ENCODE measurements around the gene NOX3. TPM values are rescaled to one million over a fixed set of nuclear protein-coding genes. Genes with fewer than 3 reads are reported as not detected.
"Not testable (repeated sequence)": the region's sequence is repeated elsewhere in the genome, so short reads cannot be mapped to it uniquely, and the experiment has no call there.

The NOX3 gene
- polyA plus RNA-seq, 3 donors from 2014 or later = not detected

DNA sequence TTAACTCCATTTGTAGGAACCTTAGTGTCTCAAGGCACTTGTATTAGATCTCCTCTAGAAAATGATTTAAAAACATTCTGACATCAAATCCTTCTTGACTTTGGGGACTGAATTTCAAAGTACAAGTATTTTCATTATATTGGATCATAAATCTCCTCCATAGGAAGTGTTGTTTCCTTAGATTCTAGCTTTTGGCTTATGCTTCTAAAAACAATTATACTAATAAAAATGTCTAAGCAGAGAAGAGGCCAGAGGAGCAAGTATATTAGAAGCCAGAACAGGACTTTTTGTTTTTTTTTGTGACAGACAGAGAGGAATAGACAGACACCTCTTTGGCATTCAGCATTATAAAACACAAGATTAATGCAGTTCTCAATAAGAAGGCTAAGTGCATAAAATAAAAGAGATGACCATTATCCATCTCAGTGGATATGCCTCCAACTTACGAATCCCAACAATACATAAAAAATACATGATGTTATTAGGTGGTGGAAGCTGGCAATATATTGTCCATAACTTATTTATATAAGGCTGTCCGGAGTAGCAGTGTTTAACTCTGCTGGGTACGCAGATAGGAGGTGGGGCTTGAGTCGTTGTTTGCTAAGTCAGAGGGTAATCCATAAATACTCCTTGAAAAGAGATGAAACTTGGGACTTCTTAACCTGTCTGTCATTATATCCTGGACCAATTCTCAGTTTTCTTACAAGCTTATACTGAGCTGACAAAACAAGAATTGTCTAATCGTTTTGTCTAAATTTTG is 31.9 kb upstream of the NOX3 start:
- Mint-ChIP-seq H3K9me3 (no peaks in the 10 kb centered on the region), H3K27ac (no peak overlapping the region), H3K27me3 (ENCODE audit: low read depth in 3 of 3) (peaks cover 2 to 8% (median 5%) of the 10 kb centered on the region in 3 donors), H3K36me3 (peaks cover 0 to 6% (median 0%) of the 10 kb centered on the region in 3 donors), H3K4me3 (no peak overlapping the region), H3K4me1 (no peaks in the 10 kb centered on the region)
- no peak for DNase-seq

DNA sequence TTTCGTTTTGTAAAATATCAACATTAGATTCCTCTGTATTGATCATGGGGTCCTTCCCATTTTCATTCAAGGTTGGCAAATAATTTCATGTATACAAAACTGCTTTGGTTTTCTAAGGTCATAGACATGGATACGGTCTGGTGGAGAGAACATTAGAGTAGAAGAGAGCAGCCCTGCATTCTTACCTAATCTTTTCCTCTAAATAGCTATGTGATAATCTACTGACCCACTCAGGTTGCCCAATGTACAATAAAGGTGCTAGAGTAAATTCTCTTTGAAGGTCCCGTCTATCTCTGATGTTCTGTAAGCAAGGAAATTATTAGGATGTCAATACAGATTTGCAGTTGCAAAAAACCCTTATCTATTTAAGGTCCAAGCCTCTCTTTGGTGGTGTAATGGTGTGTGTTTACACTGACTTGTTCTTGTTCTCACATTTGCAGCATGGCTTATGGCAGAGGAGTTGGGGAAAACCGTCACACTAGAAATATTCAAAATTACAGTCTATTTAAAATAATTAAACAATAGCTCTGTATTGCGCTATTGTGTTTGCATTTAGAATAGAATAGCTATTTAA is 31.2 kb upstream of the NOX3 start:
- Mint-ChIP-seq H3K36me3 (peaks cover 0 to 4% (median 0%) of the 10 kb centered on the region in 3 donors), H3K9me3 (no peaks in the 10 kb centered on the region), H3K27me3 (ENCODE audit: low read depth in 3 of 3) (peaks cover 2 to 5% (median 2%) of the 10 kb centered on the region in 3 donors), H3K4me1 (no peaks in the 10 kb centered on the region), H3K27ac (no peak overlapping the region), H3K4me3 (no peak overlapping the region)
- no peak for DNase-seq

DNA sequence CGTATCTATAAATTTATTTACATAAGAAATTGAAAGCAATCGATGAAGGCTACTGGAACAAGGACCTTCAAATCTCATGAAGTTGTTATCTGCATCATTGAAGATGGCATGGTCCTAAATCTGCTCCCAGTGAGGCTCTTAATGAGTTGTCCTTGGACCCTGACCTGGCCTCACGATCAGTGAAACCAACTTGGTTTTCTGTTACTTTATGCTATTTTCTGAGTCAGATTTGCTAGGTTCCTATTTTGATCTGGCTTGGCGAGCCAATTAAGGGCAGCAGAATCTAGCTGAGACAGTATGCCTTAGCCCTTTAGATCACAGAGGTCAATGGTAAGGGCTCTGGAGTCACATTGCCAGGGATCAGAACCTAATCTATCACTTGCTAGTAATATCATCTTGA is 30.1 kb upstream of the NOX3 start:
- no peak for DNase-seq
- Mint-ChIP-seq H3K27ac (no peak overlapping the region), H3K36me3 (peaks cover 0 to 7% (median 0%) of the 10 kb centered on the region in 3 donors), H3K9me3 (no peaks in the 10 kb centered on the region), H3K4me1 (no peaks in the 10 kb centered on the region), H3K27me3 (ENCODE audit: low read depth in 3 of 3) (peaks cover 2 to 5% (median 3%) of the 10 kb centered on the region in 3 donors), H3K4me3 (no peak overlapping the region)

GRCh38 chr6:155483858-155484257 is 28.2 kb upstream of the NOX3 start:
- H3K9me3 Mint-ChIP-seq = no peaks in the 10 kb centered on the region
- no peak overlapping the region for H3K27ac Mint-ChIP-seq
- peaks cover 0 to 2% of the 10 kb centered on the region in 2 donors for H3K4me1 Mint-ChIP-seq
- H3K27me3 Mint-ChIP-seq (ENCODE audit: low read depth in 3 of 3) = peaks cover 2 to 6% (median 2%) of the 10 kb centered on the region in 3 donors
- H3K36me3 Mint-ChIP-seq = peaks cover 0 to 9% (median 0%) of the 10 kb centered on the region in 3 donors
- H3K4me3 Mint-ChIP-seq = no peak overlapping the region
- DNase-seq = no peak

GRCh38 chr6:155481215-155481614 is 25.6 kb upstream of the NOX3 start:
- Mint-ChIP-seq H3K36me3 (peaks cover 0 to 9% (median 0%) of the 10 kb centered on the region in 3 donors), H3K9me3 (no peaks in the 10 kb centered on the region), H3K4me1 (peaks cover 0 to 2% of the 10 kb centered on the region in 2 donors), H3K27ac (no peak overlapping the region), H3K4me3 (no peak overlapping the region), H3K27me3 (ENCODE audit: low read depth in 3 of 3) (peaks cover 0 to 6% (median 5%) of the 10 kb centered on the region in 3 donors)
- DNase-seq = no peak

GRCh38 chr6:155473741-155474140 is 18.1 kb upstream of the NOX3 start:
- DNase-seq = no peak
- H3K36me3 Mint-ChIP-seq = peaks cover 15 to 26% (median 24%) of the 10 kb centered on the region in 3 donors
- H3K4me1 Mint-ChIP-seq = peaks cover 42 to 53% of the 10 kb centered on the region in 2 donors
- H3K27me3 Mint-ChIP-seq (ENCODE audit: low read depth in 3 of 3) = peaks cover 2 to 6% (median 2%) of the 10 kb centered on the region in 3 donors
- H3K9me3 Mint-ChIP-seq = peaks cover 13 to 25% (median 24%) of the 10 kb centered on the region in 6 donors
- H3K4me3 Mint-ChIP-seq = no peak overlapping the region
- no peak overlapping the region for H3K27ac Mint-ChIP-seq

GRCh38 chr6:155472886-155473285 is 17.2 kb upstream of the NOX3 start:
- H3K4me1 Mint-ChIP-seq = peaks cover 50 to 61% of the 10 kb centered on the region in 2 donors
- H3K4me3 Mint-ChIP-seq = peak overlapping the region in 2 of 5 donors; percentile 27 to 55
- H3K9me3 Mint-ChIP-seq = peaks cover 16 to 33% (median 31%) of the 10 kb centered on the region in 6 donors
- DNase-seq = no peak
- H3K27ac Mint-ChIP-seq = peak overlapping the region in 2 of 6 donors; percentile 53 to 67
- peaks cover 2 to 5% (median 2%) of the 10 kb centered on the region in 3 donors for H3K27me3 Mint-ChIP-seq (ENCODE audit: low read depth in 3 of 3)
- peaks cover 18 to 29% (median 25%) of the 10 kb centered on the region in 3 donors for H3K36me3 Mint-ChIP-seq

- Mint-ChIP-seq H3K4me3 (peak overlapping the region; percentile 56 to 72 (median 64)), H3K36me3 (peaks cover 29 to 43% (median 35%) of the 10 kb centered on the region in 3 donors), H3K4me1 (peaks cover 61 to 72% of the 10 kb centered on the region in 2 donors), H3K27ac (peak overlapping the region in 5 of 6 donors; percentile 23 to 89 (median 76)), H3K9me3 (peaks cover 23 to 47% (median 42%) of the 10 kb centered on the region in 6 donors)
- DNase-seq = peak; percentile 37 to 54 (median 42)
- not testable (repeated sequence) for H3K27me3 Mint-ChIP-seq (ENCODE audit: low read depth in 3 of 3)
Observed at GRCh38 chr6:155470979-155471616, 15.5 kb upstream of the NOX3 start.

- Mint-ChIP-seq H3K9me3 (peaks cover 27 to 55% (median 46%) of the 10 kb centered on the region in 6 donors), H3K36me3 (peaks cover 29 to 44% (median 40%) of the 10 kb centered on the region in 3 donors), H3K4me1 (peaks cover 58 to 68% of the 10 kb centered on the region in 2 donors)
- H3K27me3 Mint-ChIP-seq (ENCODE audit: low read depth in 3 of 3); H3K4me3 Mint-ChIP-seq; DNase-seq; H3K27ac Mint-ChIP-seq: not testable (repeated sequence)
Observed at GRCh38 chr6:155468543-155468942, 12.9 kb upstream of the NOX3 start.

GRCh38 chr6:155466539-155466938 is 10.9 kb upstream of the NOX3 start:
- no peak for DNase-seq
- Mint-ChIP-seq H3K4me1 (peaks cover 44 to 48% of the 10 kb centered on the region in 2 donors), H3K36me3 (peaks cover 26 to 44% (median 40%) of the 10 kb centered on the region in 3 donors), H3K27me3 (ENCODE audit: low read depth in 3 of 3) (peaks cover 2 to 4% (median 3%) of the 10 kb centered on the region in 3 donors), H3K9me3 (peaks cover 27 to 55% (median 46%) of the 10 kb centered on the region in 6 donors), H3K4me3 (no peak overlapping the region), H3K27ac (no peak overlapping the region)

GRCh38 chr6:155461556-155461955 is 5.9 kb upstream of the NOX3 start:
- peaks cover 2 to 13% (median 10%) of the 10 kb centered on the region in 6 donors for H3K9me3 Mint-ChIP-seq
- H3K4me3 Mint-ChIP-seq = no peak overlapping the region

DNA sequence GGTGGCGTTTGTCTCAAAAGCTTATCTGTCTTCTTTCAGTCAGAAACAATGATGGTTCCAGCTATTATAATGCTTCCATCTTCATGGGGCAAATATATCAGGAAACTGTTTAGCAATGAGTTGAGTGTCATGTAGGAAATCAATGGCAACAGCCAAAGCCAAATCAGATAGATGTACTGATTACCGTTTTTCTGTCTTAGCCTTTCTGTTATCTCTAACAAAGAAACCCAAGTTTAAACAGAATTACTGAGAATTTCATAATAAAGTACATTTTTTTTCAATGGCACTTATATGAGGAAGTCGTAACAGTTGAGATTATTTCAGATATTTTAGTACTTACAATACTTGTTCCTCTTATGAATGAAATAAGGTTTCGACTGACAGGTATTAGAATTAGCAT is 1.2 kb downstream of the NOX3 start:
- no peaks in the 10 kb centered on the region for H3K36me3 Mint-ChIP-seq
- H3K4me1 Mint-ChIP-seq = peaks cover 10 to 13% of the 10 kb centered on the region in 2 donors
- H3K9me3 Mint-ChIP-seq = no peaks in the 10 kb centered on the region
- H3K27ac Mint-ChIP-seq = peak overlapping the region in 1 of 6 donors; percentile 59
- H3K4me3 Mint-ChIP-seq = peak overlapping the region in 2 of 5 donors; percentile 51 to 60
- peaks cover 0 to 12% (median 7%) of the 10 kb centered on the region in 3 donors for H3K27me3 Mint-ChIP-seq (ENCODE audit: low read depth in 3 of 3)
- DNase-seq = no peak

More at GRCh38 chr6:155461556-155461955, 5.9 kb upstream of the NOX3 start:
- Mint-ChIP-seq H3K4me1 (no peaks in the 10 kb centered on the region), H3K36me3 (peaks cover 3 to 13% (median 4%) of the 10 kb centered on the region in 3 donors), H3K27ac (no peak overlapping the region), H3K27me3 (ENCODE audit: low read depth in 3 of 3) (peaks cover 0 to 9% (median 3%) of the 10 kb centered on the region in 3 donors)
- no peak for DNase-seq

- Mint-ChIP-seq H3K4me1 (peaks cover 14 to 16% of the 10 kb centered on the region in 2 donors), H3K9me3 (no peaks in the 10 kb centered on the region), H3K36me3 (no peaks in the 10 kb centered on the region), H3K27ac (peak overlapping the region in 1 of 6 donors; percentile 59), H3K27me3 (ENCODE audit: low read depth in 3 of 3) (peaks cover 3 to 10% (median 7%) of the 10 kb centered on the region in 3 donors), H3K4me3 (peak overlapping the region in 2 of 5 donors; percentile 51 to 60)
- no peak for DNase-seq
Observed at GRCh38 chr6:155454008-155454407, 1.6 kb downstream of the NOX3 start.
